ENCODE results near the gene ZNF227.
"Not testable (repeated sequence)": the region's sequence is repeated elsewhere in the genome, so short reads cannot be mapped to it uniquely, and the experiment has no call there.

ZNF227 gene

GRCh38 chr19:44182145-44182544, 30.2 kb upstream of the ZNF227 start:
- TF ChIP-seq CTCF (IDR thresholded peaks at IDR 0.05; ENCODE audit: low read depth, low read length, missing control alignments), result no peak

DNA sequence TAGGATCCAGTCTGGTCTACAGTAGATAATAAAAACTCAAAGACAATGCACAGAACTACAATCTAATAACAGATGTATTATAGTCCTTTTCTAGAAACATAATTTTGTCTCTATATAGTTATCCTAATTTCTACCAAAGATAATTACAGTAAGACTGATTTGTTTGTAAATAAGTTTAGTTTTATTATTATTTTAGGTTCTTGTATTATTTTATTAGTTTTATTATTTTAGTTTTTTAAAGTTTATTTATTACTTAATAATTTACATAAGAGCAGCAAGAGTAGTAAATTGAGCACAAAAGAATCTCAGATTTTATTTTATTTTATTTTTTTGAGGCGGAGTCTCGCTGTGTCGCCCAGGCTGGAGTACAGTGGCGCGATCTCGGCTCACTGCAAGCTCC, 22.3 kb upstream of the ZNF227 start:
- DNase-seq (ENCODE audit: extremely low read depth, low read depth), result no peak
- H3K4me3 ChIP-seq (replicated peaks; ENCODE audit: low read depth, low read length), result no peak overlapping the region
- no peak for TF ChIP-seq CTCF (IDR thresholded peaks at IDR 0.05; ENCODE audit: low read depth, low read length, missing control alignments)

More at GRCh38 chr19:44182145-44182544, 30.2 kb upstream of the ZNF227 start:
- no peak overlapping the region for H3K4me3 ChIP-seq (replicated peaks; ENCODE audit: low read depth, low read length)
- no peak for DNase-seq (ENCODE audit: extremely low read depth, low read depth)

GRCh38 chr19:44192127-44192526, 20.2 kb upstream of the ZNF227 start:
- no peak overlapping the region for H3K4me3 ChIP-seq (replicated peaks; ENCODE audit: low read depth, low read length)
- no peak for DNase-seq (ENCODE audit: extremely low read depth, low read depth)
- no peak for TF ChIP-seq CTCF (IDR thresholded peaks at IDR 0.05; ENCODE audit: low read depth, low read length, missing control alignments)

DNA sequence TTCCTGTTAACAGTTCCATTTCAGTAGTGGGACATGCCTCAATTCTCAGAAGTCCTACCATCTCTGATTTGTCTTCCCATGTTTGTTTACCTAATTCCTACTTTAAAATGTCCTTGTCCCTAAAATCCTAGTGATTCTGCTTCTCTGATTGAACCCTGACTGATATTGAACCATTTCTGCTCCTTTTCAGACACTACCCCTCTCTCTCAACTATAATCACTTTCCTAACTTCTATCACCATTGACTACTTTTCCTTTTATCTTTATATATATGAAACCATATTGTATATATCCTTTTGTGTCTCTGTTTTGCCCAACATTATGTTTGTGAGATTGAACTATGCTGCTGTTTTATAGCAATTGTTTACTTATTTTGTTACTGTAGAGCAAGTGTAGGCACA, 15.6 kb upstream of the ZNF227 start:
- no peak for TF ChIP-seq CTCF (IDR thresholded peaks at IDR 0.05; ENCODE audit: low read depth, low read length, missing control alignments)
- no peak overlapping the region for H3K4me3 ChIP-seq (replicated peaks; ENCODE audit: low read depth, low read length)
- no peak for DNase-seq (ENCODE audit: extremely low read depth, low read depth)

DNA sequence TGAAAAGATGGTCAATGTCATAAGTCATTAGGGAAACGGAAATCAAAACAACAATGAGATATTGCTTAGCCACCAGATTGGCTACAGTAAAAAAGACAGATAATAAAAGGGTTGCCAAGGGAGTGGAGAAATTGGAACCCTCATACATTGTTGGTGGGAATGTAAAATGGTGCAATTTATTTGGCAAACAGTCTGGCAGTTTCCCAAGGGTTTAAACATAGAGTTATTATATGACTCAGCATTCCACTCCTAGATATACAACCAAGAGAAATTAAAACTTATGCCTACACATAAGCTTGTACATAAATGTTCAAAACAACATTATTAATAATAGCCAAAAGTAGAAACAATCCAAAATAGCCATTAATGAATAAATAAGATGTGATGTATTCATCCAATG, 9.9 kb upstream of the ZNF227 start:
- H3K4me3 ChIP-seq (replicated peaks; ENCODE audit: low read depth, low read length), result no peak overlapping the region
- no peak for DNase-seq (ENCODE audit: extremely low read depth, low read depth)
- no peak for TF ChIP-seq CTCF (IDR thresholded peaks at IDR 0.05; ENCODE audit: low read depth, low read length, missing control alignments)

DNA sequence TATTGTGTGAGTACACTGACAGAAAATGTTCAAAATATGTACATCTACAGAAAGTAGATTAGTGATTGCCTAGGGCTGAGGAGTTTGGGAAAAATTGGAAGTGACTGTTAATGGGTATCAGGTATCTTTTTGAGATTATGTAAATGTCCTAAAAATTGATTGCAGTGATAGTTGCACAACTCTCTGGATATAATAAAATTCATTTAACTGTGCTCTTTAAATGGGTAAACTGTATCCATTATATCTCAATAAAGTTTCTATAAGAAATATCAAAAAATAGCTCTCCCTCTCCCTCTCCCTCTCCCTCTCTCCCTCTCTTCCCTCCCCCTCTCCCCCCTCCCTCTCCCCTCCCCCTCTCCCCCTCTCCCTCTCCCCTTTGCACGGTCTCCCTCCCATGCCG, 9.4 kb upstream of the ZNF227 start:
- TF ChIP-seq CTCF (IDR thresholded peaks at IDR 0.05; ENCODE audit: low read depth, low read length, missing control alignments), result no peak
- no peak for DNase-seq (ENCODE audit: extremely low read depth, low read depth)
- H3K4me3 ChIP-seq (replicated peaks; ENCODE audit: low read depth, low read length), result no peak overlapping the region

- H3K4me3 ChIP-seq (replicated peaks; ENCODE audit: low read depth, low read length); DNase-seq (ENCODE audit: extremely low read depth, low read depth): not testable (repeated sequence)
These were observed 8.5 kb upstream of the ZNF227 start for GRCh38 chr19:44203877-44204276.

All from HFF-Myc (cell line).